ENCODE data around the gene PPIL1. TPM values are rescaled to one million over a fixed set of nuclear protein-coding genes. Genes with fewer than 3 reads are reported as not detected.

Gene PPIL1
- total and polyA plus RNA-seq, 2 of the 13 experiments (the other 11 are each of a cell fraction or from before 2014, with no cell fraction given) = 74.2 to 144 TPM

- TF ChIP-seq ZNF468 (CRISPR knock-in tag; IDR thresholded peaks at IDR 0.05) (0 out of 2 replicates have a peak, but pooled peaks have one; percentile 73), MIER3 (CRISPR knock-in tag; IDR thresholded peaks at IDR 0.05; ENCODE audit: borderline replicate concordance) (peak; percentile 94), ZSCAN31 (CRISPR knock-in tag; IDR thresholded peaks at IDR 0.05; ENCODE audit: low read depth) (peak; percentile 90), CREBL2 (CRISPR knock-in tag; IDR thresholded peaks at IDR 0.05; ENCODE audit: borderline replicate concordance) (no peak), ZNF430 (CRISPR knock-in tag; IDR thresholded peaks at IDR 0.05) (peak; percentile 99), ZNF296 (CRISPR knock-in tag; conservative IDR thresholded peaks at IDR 0.05) (no peak), ZNF644 (CRISPR knock-in tag; IDR thresholded peaks at IDR 0.05; ENCODE audit: low read depth) (no peak), FOXA1 (IDR thresholded peaks at IDR 0.05) (no peak), FOXA1 (CRISPR knock-in tag; IDR thresholded peaks at IDR 0.05) (peak; percentile 11; the same call in 1 of the 2 replicates), CREM (IDR thresholded peaks at IDR 0.05) (peak; percentile 89), CREM (CRISPR knock-in tag; IDR thresholded peaks at IDR 0.05) (no peak), MAZ (IDR thresholded peaks at IDR 0.05; ENCODE audit: borderline replicate concordance, low read depth, low read length) (peak; percentile 97), MAZ (CRISPR knock-in tag; IDR thresholded peaks at IDR 0.05; ENCODE audit: low read depth) (peak; percentile 99), POLR2A (IDR thresholded peaks at IDR 0.05; ENCODE audit: insufficient read depth in 1 of 2, low read depth in 2 of 2, low read length in 2 of 2) (peak; percentile 42 to 63; a peak in 3 of 4 replicates), REPIN1 (CRISPR knock-in tag; IDR thresholded peaks at IDR 0.05; ENCODE audit: borderline replicate concordance, low read depth) (peak; percentile 93), ZNF205 (CRISPR knock-in tag; IDR thresholded peaks at IDR 0.05) (peak; percentile 87; the same call in 1 of the 2 replicates), ISL2 (CRISPR knock-in tag; IDR thresholded peaks at IDR 0.05) (peak; percentile 83), ZNF101 (CRISPR knock-in tag; IDR thresholded peaks at IDR 0.05; ENCODE audit: borderline replicate concordance, low read depth) (no peak), MZF1 (CRISPR knock-in tag; IDR thresholded peaks at IDR 0.05; ENCODE audit: borderline replicate concordance) (0 out of 2 replicates have a peak, but pooled peaks have one; percentile 84)
- TF ChIP-seq, protein P1, sequence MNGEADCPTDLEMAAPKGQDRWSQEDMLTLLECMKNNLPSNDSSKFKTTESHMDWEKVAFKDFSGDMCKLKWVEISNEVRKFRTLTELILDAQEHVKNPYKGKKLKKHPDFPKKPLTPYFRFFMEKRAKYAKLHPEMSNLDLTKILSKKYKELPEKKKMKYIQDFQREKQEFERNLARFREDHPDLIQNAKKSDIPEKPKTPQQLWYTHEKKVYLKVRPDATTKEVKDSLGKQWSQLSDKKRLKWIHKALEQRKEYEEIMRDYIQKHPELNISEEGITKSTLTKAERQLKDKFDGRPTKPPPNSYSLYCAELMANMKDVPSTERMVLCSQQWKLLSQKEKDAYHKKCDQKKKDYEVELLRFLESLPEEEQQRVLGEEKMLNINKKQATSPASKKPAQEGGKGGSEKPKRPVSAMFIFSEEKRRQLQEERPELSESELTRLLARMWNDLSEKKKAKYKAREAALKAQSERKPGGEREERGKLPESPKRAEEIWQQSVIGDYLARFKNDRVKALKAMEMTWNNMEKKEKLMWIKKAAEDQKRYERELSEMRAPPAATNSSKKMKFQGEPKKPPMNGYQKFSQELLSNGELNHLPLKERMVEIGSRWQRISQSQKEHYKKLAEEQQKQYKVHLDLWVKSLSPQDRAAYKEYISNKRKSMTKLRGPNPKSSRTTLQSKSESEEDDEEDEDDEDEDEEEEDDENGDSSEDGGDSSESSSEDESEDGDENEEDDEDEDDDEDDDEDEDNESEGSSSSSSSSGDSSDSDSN (CRISPR knock-in tag; IDR thresholded peaks at IDR 0.05) = peak; percentile 92
- TF ChIP-seq, protein P2, sequence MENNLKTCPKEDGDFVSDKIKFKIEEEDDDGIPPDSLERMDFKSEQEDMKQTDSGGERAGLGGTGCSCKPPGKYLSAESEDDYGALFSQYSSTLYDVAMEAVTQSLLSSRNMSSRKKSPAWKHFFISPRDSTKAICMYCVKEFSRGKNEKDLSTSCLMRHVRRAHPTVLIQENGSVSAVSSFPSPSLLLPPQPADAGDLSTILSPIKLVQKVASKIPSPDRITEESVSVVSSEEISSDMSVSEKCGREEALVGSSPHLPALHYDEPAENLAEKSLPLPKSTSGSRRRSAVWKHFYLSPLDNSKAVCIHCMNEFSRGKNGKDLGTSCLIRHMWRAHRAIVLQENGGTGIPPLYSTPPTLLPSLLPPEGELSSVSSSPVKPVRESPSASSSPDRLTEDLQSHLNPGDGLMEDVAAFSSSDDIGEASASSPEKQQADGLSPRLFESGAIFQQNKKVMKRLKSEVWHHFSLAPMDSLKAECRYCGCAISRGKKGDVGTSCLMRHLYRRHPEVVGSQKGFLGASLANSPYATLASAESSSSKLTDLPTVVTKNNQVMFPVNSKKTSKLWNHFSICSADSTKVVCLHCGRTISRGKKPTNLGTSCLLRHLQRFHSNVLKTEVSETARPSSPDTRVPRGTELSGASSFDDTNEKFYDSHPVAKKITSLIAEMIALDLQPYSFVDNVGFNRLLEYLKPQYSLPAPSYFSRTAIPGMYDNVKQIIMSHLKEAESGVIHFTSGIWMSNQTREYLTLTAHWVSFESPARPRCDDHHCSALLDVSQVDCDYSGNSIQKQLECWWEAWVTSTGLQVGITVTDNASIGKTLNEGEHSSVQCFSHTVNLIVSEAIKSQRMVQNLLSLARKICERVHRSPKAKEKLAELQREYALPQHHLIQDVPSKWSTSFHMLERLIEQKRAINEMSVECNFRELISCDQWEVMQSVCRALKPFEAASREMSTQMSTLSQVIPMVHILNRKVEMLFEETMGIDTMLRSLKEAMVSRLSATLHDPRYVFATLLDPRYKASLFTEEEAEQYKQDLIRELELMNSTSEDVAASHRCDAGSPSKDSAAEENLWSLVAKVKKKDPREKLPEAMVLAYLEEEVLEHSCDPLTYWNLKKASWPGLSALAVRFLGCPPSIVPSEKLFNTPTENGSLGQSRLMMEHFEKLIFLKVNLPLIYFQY (CRISPR knock-in tag; IDR thresholded peaks at IDR 0.05; ENCODE audit: borderline replicate concordance) = no peak; the same call in 1 of the 2 replicates
- TF ChIP-seq, protein P3, sequence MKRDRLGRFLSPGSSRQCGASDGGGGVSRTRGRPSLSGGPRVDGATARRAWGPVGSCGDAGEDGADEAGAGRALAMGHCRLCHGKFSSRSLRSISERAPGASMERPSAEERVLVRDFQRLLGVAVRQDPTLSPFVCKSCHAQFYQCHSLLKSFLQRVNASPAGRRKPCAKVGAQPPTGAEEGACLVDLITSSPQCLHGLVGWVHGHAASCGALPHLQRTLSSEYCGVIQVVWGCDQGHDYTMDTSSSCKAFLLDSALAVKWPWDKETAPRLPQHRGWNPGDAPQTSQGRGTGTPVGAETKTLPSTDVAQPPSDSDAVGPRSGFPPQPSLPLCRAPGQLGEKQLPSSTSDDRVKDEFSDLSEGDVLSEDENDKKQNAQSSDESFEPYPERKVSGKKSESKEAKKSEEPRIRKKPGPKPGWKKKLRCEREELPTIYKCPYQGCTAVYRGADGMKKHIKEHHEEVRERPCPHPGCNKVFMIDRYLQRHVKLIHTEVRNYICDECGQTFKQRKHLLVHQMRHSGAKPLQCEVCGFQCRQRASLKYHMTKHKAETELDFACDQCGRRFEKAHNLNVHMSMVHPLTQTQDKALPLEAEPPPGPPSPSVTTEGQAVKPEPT (CRISPR knock-in tag; IDR thresholded peaks at IDR 0.05; ENCODE audit: low read depth) = peak; percentile 90; the same call in 1 of the 2 replicates
Measured at GRCh38 chr6:36885461-36886401, 11.1 kb upstream of the PPIL1 start, which contains the start of gene C6orf89 (continued).

All from HepG2 (cell line).